GM18507 (cell line): ENCODE measurements around the gene ATG12.
A peak's percentile ranks its signal among the peaks of the same experiment; 100 is the strongest.
"Not testable (repeated sequence)": the region's sequence is repeated elsewhere in the genome, so short reads cannot be mapped to it uniquely, and the experiment has no call there.

Source experiments
- DNase-seq: peaks from one replicate; pipeline ENCODE4 v3.0.0; 2011; ENCODE audit warnings: low read depth; ENCODE audit not compliant: insufficient read length; ENCODE audit errors: extremely low spot score
- FAIRE-seq: peaks from 2 replicates; lab custom pipeline; 2011; peaks lifted over from hg19 to GRCh38; lab: Jason Lieb, UNC

Gene ATG12

GRCh38 chr5:115843444-115844130 is 2.2 kb upstream of the ATG12 start:
- no peak for FAIRE-seq

GRCh38 chr5:115842952-115843351 is 1.6 kb upstream of the ATG12 start:
- FAIRE-seq (no peak), DNase-seq (no peak)

More at GRCh38 chr5:115843444-115844130, 2.2 kb upstream of the ATG12 start:
- no peak for DNase-seq

GRCh38 chr5:115842089-115842935 is 947 bp upstream of the ATG12 start:
- FAIRE-seq, result peak; percentile 70
- peak; percentile 3 for DNase-seq

GRCh38 chr5:115840873-115841272 is 492 bp downstream of the ATG12 start:
- FAIRE-seq (no peak), DNase-seq (no peak)

- FAIRE-seq, result peak; percentile 42
- no peak for DNase-seq
These were observed 2.4 kb downstream of the ATG12 start for GRCh38 chr5:115838885-115839518.

GRCh38 chr5:115835481-115835880 is 5.9 kb downstream of the ATG12 start:
- DNase-seq (no peak), FAIRE-seq (no peak)

GRCh38 chr5:115831163-115831768 is 10.1 kb downstream of the ATG12 start:
- DNase-seq, result peak; percentile 32
- FAIRE-seq, result peak; percentile 82

GRCh38 chr5:115829913-115830312 is 11.5 kb downstream of the ATG12 start:
- DNase-seq (no peak), FAIRE-seq (no peak)

GRCh38 chr5:115825948-115826347 is 15.4 kb downstream of the ATG12 start:
- no peak for DNase-seq
- FAIRE-seq, result no peak

- FAIRE-seq, DNase-seq: not testable (repeated sequence)
These were observed 16.4 kb downstream of the ATG12 start for GRCh38 chr5:115824983-115825382.

GRCh38 chr5:115820846-115821245 is 20.5 kb downstream of the ATG12 start:
- FAIRE-seq, result no peak
- no peak for DNase-seq

- FAIRE-seq (no peak), DNase-seq (no peak)
These were observed 22.5 kb downstream of the ATG12 start for GRCh38 chr5:115818821-115819220.

GRCh38 chr5:115817386-115817785 is 24.0 kb downstream of the ATG12 start:
- FAIRE-seq, result no peak

GRCh38 chr5:115816226-115817081 is 24.9 kb downstream of the ATG12 start, which contains the start of gene CDO1:
Gene CDO1 (minus strand): TSS chr5:115816659. CDS start chr5:115816397, 262 bp downstream.
- no peak for FAIRE-seq
- DNase-seq, result no peak

More at GRCh38 chr5:115817386-115817785, 24.0 kb downstream of the ATG12 start:
- DNase-seq, result no peak

GRCh38 chr5:115815693-115816225 is 25.6 kb downstream of the ATG12 start:
- no peak for FAIRE-seq
- no peak for DNase-seq

GRCh38 chr5:115815006-115815692 is 26.2 kb downstream of the ATG12 start:
- no peak for DNase-seq
- FAIRE-seq, result no peak

- no peak for FAIRE-seq
These were observed 27.6 kb downstream of the ATG12 start for GRCh38 chr5:115813719-115814118.

GRCh38 chr5:115812372-115812771 is 29.0 kb downstream of the ATG12 start:
- FAIRE-seq (no peak), DNase-seq (no peak)

More at GRCh38 chr5:115813719-115814118, 27.6 kb downstream of the ATG12 start:
- no peak for DNase-seq
